NT2/D1 (cell line): ENCODE results near the gene ASPDH.

Experiments used
- DNase-seq: peaks from one replicate; pipeline ENCODE4 v3.0.0-alpha.2; 2011; ENCODE audit warnings: low read depth, low spot score
- H3K27me3 ChIP-seq: 2 replicates; pipeline ENCODE4 v1.6.0; 2011; ENCODE audit warnings: mild to moderate bottlenecking; ENCODE audit not compliant: insufficient read length, insufficient read depth
- H3K36me3 ChIP-seq: 2 replicates; pipeline ENCODE4 v1.6.1; 2011; ENCODE audit warnings: mild to moderate bottlenecking, low read length, mixed read lengths; ENCODE audit not compliant: insufficient read depth, insufficient read length
- H3K4me1 ChIP-seq: 2 replicates; pipeline ENCODE4 v1.5.1; 2011; ENCODE audit not compliant: insufficient read depth, insufficient read length
- H3K4me3 ChIP-seq: 2 replicates; pipeline ENCODE4 v1.5.1; 2011; ENCODE audit warnings: low read depth; ENCODE audit not compliant: insufficient read length
- H3K9ac ChIP-seq: 2 replicates; pipeline ENCODE4 v1.6.0; 2011; ENCODE audit warnings: low read depth; ENCODE audit not compliant: insufficient read length
- H3K9me3 ChIP-seq: 2 replicates; pipeline ENCODE4 v1.5.1; 2011; ENCODE audit warnings: mild to moderate bottlenecking, low read length; ENCODE audit not compliant: insufficient read depth
- SUZ12 ChIP-seq: IDR thresholded peaks from 2 replicates; pipeline ENCODE4 v1.6.1; 2011; ENCODE audit not compliant: insufficient read length, insufficient read depth; ENCODE audit errors: extremely low read depth
- YY1 ChIP-seq: IDR thresholded peaks from 2 replicates; pipeline ENCODE4 v1.6.1; 2011; ENCODE audit not compliant: insufficient read length, insufficient read depth
- ZNF274 ChIP-seq: IDR thresholded peaks from 2 replicates; pipeline ENCODE4 v1.6.1; 2011; ENCODE audit warnings: mild to moderate bottlenecking, low read depth, low read length

The ASPDH gene

DNA sequence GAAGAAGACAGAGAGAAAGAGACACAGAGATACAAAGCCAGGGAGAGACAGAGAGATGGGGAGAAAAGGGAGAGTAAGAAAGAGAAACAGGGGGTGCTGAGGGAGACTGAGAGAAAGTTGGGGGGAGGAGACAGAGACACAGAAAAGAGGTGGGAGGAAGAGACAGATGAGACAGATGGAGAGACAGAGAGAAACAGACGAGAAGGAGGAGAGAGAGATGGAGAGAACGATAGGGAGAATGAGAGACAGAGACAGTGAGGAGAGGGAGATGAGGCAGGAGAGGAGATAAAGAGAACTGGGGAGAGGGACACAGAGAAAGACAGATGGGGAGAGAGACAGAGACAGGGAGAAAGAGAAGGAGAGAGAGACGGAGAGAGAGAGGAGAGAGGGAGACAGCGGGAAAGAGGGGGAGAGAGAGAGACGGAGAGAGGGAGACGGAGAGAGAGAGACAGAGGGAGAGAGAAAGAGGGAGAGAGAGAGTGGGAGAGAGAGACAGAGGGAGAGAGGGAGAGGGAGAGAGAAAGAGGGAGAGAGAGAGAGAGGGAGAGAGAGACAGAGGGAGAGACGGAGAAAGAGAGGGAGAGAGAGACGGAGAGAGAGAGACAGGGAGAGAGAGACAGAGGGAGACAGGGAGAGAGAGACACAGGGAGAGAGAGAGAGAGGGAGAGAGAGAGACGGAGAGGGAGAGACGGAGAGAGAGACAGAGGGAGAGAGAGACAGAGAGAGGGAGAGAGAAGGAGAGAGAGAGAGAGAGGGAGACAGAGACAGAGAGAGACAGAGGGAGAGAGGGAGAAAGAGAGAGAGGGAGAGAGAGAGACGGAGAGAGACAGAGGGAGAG lies 15.3 kb downstream of the ASPDH start:
- H3K36me3 ChIP-seq: no peaks in the 10 kb centered on the region
- H3K9ac ChIP-seq: no peak overlapping the region
- peaks cover 65% of the 10 kb centered on the region for H3K27me3 ChIP-seq
- no peaks in the 10 kb centered on the region for H3K9me3 ChIP-seq
- no peak for DNase-seq
- H3K4me3 ChIP-seq: no peak overlapping the region
- TF ChIP-seq YY1: no peak
- TF ChIP-seq SUZ12: no peak
- no peak for TF ChIP-seq ZNF274
- H3K4me1 ChIP-seq: peaks cover 14% of the 10 kb centered on the region

DNA sequence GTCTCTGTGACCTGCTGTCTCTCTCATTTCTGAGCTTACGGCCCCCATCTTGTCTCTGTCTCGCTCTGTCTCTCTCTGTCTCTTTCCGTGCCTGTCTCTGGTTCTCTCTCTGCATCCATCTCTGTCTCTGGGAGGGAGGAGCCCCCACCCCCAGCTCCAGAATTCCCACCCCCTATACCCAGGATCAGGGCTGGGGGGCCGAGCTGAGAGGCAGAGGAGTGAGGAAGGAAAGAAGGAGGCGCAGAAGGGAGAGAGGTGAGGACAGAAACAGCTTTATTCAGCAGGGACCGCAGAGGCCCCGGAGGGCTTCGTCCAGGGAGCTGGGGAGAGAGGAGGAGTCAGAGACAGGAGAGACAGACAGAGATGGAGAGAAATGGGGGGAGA lies 16.7 kb downstream of the ASPDH start:
- Histone ChIP-seq H3K9me3 (no peaks in the 10 kb centered on the region), H3K4me3 (no peak overlapping the region), H3K27me3 (peaks cover 80% of the 10 kb centered on the region)

DNA sequence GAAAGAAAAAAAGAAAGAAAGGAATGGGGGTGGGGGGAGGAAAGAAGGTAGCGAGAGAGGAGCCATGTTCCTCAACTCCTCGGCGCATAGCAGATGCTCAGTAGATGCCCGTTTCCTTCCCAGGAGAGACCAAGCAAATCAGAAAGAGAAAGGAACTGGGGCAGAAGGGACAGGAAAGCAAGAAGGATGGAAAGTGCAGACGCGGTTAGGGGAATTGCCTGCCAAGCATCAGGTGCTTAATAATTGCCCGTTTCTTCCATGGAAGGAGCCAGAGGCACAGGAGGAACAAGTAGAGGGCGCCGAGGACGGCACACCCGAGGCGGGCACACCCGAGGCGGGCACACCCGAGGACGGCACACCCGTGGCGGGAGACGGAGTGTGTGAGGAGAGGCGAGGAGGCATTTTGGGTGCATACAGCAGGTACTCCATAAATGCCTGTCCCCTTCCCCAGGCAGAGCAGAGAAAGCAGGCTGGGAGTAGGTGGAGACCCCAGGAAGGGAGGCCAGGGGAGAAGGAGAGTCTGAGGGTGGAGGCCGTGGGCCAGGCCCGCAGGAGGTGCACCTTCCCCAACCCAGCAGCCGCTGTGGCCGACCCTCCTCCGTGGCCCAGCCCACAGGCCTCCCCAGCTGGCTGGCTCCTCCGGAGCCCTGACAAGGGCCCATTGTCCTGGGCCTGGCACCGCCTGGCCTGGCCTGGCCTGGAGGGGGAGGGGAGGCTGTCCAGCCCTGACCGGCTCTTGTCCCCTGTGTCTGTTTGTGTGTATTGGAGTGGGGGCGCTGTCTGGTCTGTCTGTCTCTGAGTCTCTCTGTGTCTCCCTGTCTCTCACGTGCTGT lies 17.3 kb downstream of the ASPDH start:
- Histone ChIP-seq H3K4me3 (no peak overlapping the region), H3K9ac (no peak overlapping the region), H3K27me3 (peaks cover 86% of the 10 kb centered on the region), H3K9me3 (no peaks in the 10 kb centered on the region), H3K36me3 (no peaks in the 10 kb centered on the region), H3K4me1 (peaks cover 11% of the 10 kb centered on the region)
- DNase-seq: no peak
- TF ChIP-seq SUZ12 (no peak), ZNF274 (no peak), YY1 (no peak)

More for the DNA sequence above, 16.7 kb downstream of the ASPDH start:
- TF ChIP-seq SUZ12 (no peak), YY1 (no peak), ZNF274 (no peak)
- DNase-seq: no peak
- no peaks in the 10 kb centered on the region for H3K36me3 ChIP-seq
- H3K9ac ChIP-seq: no peak overlapping the region
- peaks cover 16% of the 10 kb centered on the region for H3K4me1 ChIP-seq

DNA sequence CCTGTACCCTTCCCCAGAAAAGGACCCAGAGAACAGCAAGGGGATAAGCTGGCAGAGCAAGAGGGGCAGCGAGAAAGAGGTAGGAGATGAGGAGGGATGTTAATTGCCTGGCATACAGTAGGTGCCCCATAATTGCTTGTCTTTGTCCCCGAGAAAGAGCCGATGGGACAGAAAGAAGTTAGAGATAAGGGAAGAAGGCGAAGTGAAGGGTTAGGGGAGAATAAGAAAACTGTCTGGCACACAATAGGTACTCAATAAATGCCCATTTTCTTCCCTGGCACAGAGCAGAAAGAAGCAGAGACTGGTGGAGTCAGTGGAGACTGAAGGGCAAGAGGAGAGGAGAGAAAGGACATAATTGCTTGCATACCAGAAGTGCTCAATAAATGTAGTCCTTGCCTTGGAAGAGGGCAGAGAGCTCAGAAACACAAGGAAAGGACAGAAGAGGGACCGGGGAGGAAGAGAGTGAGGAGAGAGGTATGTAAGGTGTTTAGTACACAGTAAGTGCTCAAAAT lies 18.6 kb downstream of the ASPDH start:
- Histone ChIP-seq H3K9me3 (peaks cover 7% of the 10 kb centered on the region; the same call in 1 of the 2 replicates), H3K4me1 (peaks cover 5% of the 10 kb centered on the region)

DNA sequence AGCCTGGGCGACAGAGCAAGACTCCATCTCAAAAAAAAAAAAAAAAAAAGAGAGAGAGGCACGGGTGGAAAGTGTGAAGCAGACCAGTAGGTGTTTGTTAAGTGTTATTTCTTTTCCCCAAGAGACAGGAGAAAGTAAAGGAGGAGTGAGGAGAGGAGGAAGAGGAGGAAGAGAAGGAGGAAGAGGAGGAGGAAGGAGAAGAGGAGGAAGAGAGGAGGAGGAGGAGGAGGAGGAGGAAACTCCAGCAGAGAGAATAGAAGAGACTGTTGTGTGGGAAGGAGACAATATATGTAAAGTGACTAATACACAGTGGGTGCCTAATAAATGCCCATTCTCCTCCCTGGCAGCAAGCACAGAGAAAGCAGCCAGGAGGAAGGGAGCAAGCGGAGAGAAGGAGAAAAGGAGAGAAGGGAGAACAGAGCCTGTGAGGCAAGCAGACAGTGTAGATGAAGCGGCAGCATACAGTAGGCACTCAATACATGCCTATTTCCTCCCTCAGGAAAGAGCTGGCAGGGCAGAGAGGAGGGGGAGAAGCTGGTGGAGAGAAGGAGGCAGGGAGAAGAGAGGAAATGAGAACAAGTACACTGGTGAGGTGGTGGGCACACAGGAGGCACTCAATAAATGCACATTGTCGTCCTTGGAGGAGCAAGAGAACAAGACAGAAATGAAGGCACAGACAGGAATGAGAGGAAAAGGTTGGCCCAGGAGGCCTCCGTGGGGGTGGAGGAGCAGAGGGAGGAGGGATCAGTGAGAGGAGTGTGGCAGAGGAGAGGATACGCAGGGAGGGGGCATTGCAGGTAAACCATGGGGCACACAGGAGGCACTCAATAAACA lies 19.3 kb downstream of the ASPDH start:
- no peak overlapping the region for H3K4me3 ChIP-seq
- no peak for TF ChIP-seq ZNF274
- no peak for TF ChIP-seq YY1
- TF ChIP-seq SUZ12: no peak
- H3K9me3 ChIP-seq: peaks cover 7% of the 10 kb centered on the region; the same call in 1 of the 2 replicates
- peaks cover 85% of the 10 kb centered on the region for H3K27me3 ChIP-seq
- DNase-seq: no peak
- H3K4me1 ChIP-seq: peaks cover 4% of the 10 kb centered on the region
- no peaks in the 10 kb centered on the region for H3K36me3 ChIP-seq
- H3K9ac ChIP-seq: no peak overlapping the region

More for the DNA sequence above, 18.6 kb downstream of the ASPDH start:
- no peaks in the 10 kb centered on the region for H3K36me3 ChIP-seq
- DNase-seq: no peak
- no peak for TF ChIP-seq SUZ12
- no peak for TF ChIP-seq YY1
- TF ChIP-seq ZNF274: no peak
- no peak overlapping the region for H3K4me3 ChIP-seq
- H3K27me3 ChIP-seq: peaks cover 92% of the 10 kb centered on the region
- no peak overlapping the region for H3K9ac ChIP-seq

DNA sequence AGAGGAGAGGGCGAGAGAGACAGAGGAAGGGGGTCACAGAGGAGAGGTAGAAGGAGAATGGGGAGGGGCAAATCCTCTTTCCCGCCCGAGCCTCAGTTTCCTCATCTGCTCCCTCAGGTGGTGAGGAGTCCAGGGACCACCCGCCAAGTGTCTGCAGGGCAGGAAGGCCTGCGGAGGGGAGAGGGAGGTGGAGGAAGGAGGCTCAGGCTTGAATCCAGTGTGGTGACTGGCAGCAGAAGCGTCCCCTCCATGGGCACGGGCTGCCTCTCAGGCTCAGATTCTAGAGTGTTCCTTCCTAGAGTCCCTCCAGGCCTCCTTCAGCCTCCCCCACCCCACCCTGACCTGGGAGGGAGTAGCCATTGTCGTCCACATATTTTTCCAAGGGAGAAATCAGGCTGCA lies 20.5 kb downstream of the ASPDH start:
- Histone ChIP-seq H3K36me3 (no peaks in the 10 kb centered on the region), H3K4me3 (no peak overlapping the region), H3K27me3 (peaks cover 73% of the 10 kb centered on the region), H3K4me1 (peaks cover 4% of the 10 kb centered on the region), H3K9ac (no peak overlapping the region), H3K9me3 (peaks cover 7% of the 10 kb centered on the region; the same call in 1 of the 2 replicates)
- DNase-seq: no peak
- TF ChIP-seq YY1 (no peak), ZNF274 (no peak), SUZ12 (no peak)
